Activated T-helper 17 cell treated with anti-CD3 and anti-CD28 coated beads, Interleukin-2, amount 50 U/mL, for 72 hours (primary cell): Measurements from ENCODE around the gene HOXC11. TPM values are rescaled to one million over a fixed set of nuclear protein-coding genes. Genes with fewer than 3 reads are reported as not detected.

Experiments
- ATAC-seq: fragments of 150-1000 bp; cut with Tn5 transposase; replicated peaks from 2 replicates; pipeline ENCODE4 v1.10.0; 2021; ENCODE audit warnings: mild to moderate bottlenecking, moderate library complexity
- H3K27ac Mint-ChIP-seq: one replicate; pipeline ENCODE4 v1.8.0; 2022; ENCODE audit warnings: mixed read lengths
- H3K27me3 Mint-ChIP-seq: one replicate; pipeline ENCODE4 v1.8.0; 2022; ENCODE audit warnings: mixed read lengths
- H3K36me3 Mint-ChIP-seq: one replicate; pipeline ENCODE4 v1.8.0; 2022; ENCODE audit warnings: low read depth, mild to moderate bottlenecking, mixed read lengths
- H3K4me1 Mint-ChIP-seq: one replicate; pipeline ENCODE4 v1.8.0; 2022; ENCODE audit warnings: mixed read lengths
- H3K4me3 Mint-ChIP-seq: one replicate; pipeline ENCODE4 v1.8.0; 2022; ENCODE audit warnings: mild to moderate bottlenecking, mixed read lengths
- H3K9me3 Mint-ChIP-seq: one replicate; pipeline ENCODE4 v1.8.0; 2022; ENCODE audit warnings: mixed read lengths
- total RNA-seq, 2 donors: library from RNA; stranded (reverse); gene quantifications; one replicate each; pipeline ENCODE4 v1.2.3, GENCODE V29; 2022

Gene HOXC11
- total RNA-seq, 2 donors from 2014 or later, result not detected

- no peak overlapping the region for H3K4me3 Mint-ChIP-seq
- H3K27me3 Mint-ChIP-seq, result peaks cover 79% of the 10 kb centered on the region
- H3K4me1 Mint-ChIP-seq, result peaks cover 17% of the 10 kb centered on the region
- ATAC-seq, result no peak
- peaks cover 23% of the 10 kb centered on the region for H3K36me3 Mint-ChIP-seq
- no peak overlapping the region for H3K27ac Mint-ChIP-seq
- no peaks in the 10 kb centered on the region for H3K9me3 Mint-ChIP-seq
Measured at GRCh38 chr12:53988541-53989226, 15.8 kb downstream of the HOXC11 start.

DNA sequence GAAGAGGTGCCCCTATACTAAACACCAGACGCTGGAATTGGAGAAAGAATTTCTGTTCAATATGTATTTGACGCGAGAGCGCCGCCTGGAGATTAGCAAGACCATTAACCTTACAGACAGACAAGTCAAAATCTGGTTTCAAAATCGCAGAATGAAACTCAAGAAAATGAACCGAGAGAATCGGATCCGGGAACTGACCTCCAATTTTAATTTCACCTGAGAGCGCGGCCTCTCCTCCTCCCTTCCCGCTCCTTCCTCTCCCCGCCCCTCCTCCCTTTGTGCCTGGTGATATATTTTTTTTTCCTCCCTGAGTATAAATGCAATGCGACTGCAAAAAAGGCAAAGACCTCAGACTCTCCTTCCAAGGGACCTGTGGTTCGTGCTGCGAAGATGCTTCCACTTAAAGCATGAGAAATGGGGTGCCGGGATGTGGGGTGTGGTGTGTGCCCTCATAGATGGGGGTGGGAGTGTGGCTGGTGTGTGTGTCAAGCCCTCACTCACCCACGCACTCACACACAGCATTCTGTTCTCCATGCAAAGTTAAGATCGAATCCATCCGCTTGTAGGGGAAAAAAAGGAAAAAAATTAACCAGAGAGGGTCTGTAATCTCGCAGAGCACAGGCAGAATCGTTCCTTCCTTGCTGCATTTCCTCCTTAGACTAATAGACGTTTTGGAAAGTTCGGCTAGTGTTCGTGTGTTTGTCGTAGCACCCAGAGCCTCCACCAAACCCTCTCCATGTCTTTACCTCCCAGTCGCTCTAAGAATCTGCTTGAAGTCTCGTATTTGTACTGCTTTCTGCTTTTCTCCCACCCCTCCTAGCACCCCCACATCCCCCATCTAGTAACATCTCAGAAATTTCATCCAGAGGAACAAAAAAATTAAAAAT lies 16.5 kb downstream of the HOXC11 start:
- Mint-ChIP-seq H3K27me3 (peaks cover 81% of the 10 kb centered on the region), H3K4me3 (peak overlapping the region; percentile 21), H3K27ac (no peak overlapping the region), H3K9me3 (no peaks in the 10 kb centered on the region), H3K4me1 (peaks cover 17% of the 10 kb centered on the region), H3K36me3 (peaks cover 28% of the 10 kb centered on the region)
- ATAC-seq, result no peak

DNA sequence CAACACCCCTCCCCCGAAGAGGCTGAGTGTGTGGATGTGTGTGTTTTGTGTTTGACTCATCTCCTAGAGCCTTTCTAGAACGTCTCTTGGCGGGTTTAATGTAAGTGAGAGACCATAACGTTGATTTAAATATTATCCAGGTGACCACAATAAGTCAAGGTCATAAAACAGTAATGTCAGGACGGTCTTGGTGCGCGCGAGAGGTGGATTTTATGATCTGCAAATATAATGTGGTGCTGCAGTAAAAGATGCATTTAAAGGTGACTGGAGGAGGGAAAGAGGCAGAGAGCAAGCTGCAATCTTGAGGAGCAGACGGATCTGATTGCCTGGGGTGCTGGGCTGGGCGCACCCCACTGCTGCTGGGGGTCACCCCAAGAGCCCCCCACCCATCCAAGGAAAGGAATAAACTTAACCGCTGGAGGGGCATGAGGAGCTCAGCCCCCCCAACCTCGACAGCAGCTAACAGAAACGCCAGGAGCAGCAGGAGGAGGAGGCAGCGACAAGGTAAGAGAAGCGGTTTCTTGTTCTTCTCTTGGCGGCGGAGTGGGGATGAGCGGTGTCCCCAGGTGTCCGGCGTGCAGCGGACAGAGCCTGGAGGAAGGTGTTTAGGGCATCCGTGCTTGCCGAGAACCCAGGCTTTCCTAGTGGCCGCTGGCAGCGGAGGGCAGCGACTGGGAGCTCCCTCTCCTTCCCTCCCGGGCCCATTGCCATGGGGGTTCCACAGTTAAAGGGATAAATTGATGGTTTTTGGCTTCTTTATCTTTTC lies 17.6 kb downstream of the HOXC11 start:
- H3K4me3 Mint-ChIP-seq, result no peak overlapping the region
- no peaks in the 10 kb centered on the region for H3K9me3 Mint-ChIP-seq
- peaks cover 18% of the 10 kb centered on the region for H3K36me3 Mint-ChIP-seq
- no peak for ATAC-seq
- no peak overlapping the region for H3K27ac Mint-ChIP-seq
- peaks cover 20% of the 10 kb centered on the region for H3K4me1 Mint-ChIP-seq
- peaks cover 82% of the 10 kb centered on the region for H3K27me3 Mint-ChIP-seq

- peaks cover 20% of the 10 kb centered on the region for H3K4me1 Mint-ChIP-seq
- peaks cover 86% of the 10 kb centered on the region for H3K27me3 Mint-ChIP-seq
- H3K4me3 Mint-ChIP-seq, result no peak overlapping the region
- ATAC-seq, result no peak
- no peak overlapping the region for H3K27ac Mint-ChIP-seq
- H3K9me3 Mint-ChIP-seq, result no peaks in the 10 kb centered on the region
- H3K36me3 Mint-ChIP-seq, result peaks cover 15% of the 10 kb centered on the region
Measured at GRCh38 chr12:53991077-53991460, 18.1 kb downstream of the HOXC11 start.

DNA sequence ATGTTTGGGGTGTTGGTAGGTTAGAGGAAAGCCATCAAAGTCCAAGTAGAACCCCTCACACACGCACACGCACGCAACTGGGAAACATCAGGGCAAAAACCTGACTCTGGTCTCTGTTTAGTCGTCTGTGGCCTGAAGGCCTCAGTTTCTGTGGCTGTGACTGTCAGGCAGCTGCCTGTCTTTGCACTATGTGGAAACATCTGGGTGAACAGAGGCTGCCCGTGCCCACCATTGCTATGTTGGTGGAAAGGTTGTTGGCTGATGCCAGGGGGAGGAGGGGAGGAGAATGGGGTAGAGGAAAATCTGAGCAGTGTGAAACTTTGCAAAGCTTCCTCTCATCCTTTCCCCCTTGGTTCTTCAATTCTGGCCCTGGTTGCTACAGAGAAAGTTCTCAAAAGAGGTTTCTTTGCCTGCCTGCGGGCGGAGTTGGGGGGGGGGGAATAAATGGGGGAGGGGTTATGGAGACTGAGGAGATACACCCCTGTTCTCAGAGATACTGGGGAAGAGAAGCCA lies 19.5 kb downstream of the HOXC11 start:
- peaks cover 22% of the 10 kb centered on the region for H3K4me1 Mint-ChIP-seq
- no peaks in the 10 kb centered on the region for H3K9me3 Mint-ChIP-seq

DNA sequence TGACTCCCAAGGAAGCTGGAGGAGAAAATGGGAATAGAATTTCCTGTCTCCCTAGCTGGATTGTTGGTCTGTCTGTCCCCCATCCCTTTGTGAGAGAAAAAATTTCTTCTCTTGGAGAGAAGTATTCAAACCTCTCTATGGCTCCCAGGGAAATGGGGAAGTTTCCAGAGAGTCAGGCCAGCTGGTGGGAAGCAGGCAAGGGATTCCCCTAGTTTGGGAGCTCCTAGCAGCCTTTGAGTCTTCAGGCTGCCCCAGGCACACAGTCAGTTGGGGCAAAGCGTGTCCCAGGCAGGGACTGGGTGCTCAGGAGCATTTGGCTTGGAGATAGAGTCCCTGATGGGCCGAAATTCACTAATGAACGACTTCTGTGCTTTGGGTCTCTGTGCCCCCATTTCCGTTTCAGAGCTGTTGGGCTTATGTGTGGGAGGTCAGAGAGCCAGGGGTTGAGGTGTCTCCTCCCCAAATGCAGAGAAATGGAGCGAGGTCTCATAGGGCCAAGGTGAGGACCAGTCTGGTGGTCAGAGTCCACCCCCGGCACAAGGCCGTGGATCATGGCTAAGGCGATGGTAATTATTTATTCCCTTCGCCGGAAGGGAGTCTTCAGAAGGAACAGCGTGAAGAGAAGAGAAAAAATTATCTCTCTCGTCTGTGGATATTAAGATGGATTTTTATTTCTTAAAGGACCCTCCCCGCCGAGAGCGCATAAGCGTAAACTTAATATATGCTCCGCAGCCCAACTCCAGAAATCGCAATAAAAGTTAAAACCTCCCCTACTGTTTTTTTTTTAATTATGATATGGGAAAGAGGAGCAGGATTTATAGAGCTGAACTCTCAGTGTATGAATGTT lies 20.5 kb downstream of the HOXC11 start:
- Mint-ChIP-seq H3K4me3 (peak overlapping the region; percentile 52), H3K4me1 (peaks cover 25% of the 10 kb centered on the region), H3K36me3 (peaks cover 15% of the 10 kb centered on the region), H3K27ac (no peak overlapping the region), H3K9me3 (no peaks in the 10 kb centered on the region), H3K27me3 (peaks cover 83% of the 10 kb centered on the region)
- ATAC-seq, result no peak

More for the DNA sequence above, 19.5 kb downstream of the HOXC11 start:
- H3K27me3 Mint-ChIP-seq, result peaks cover 82% of the 10 kb centered on the region
- H3K36me3 Mint-ChIP-seq, result peaks cover 15% of the 10 kb centered on the region
- no peak overlapping the region for H3K4me3 Mint-ChIP-seq
- no peak overlapping the region for H3K27ac Mint-ChIP-seq
- no peak for ATAC-seq

DNA sequence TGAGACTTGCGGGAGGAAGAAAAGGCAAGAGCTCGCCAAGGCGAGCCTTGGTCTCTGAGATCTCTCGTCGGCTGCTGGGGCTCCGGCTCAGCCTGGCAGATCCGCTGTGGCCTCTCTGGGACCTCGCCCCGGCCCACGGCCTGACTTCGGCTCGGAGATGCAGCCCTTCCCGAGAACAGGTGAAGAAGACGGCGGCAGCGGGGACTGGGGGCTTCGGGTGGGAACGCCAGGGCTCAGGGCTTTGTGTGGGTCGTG lies 21.0 kb downstream of the HOXC11 start:
- H3K27ac Mint-ChIP-seq, result no peak overlapping the region
- peaks cover 83% of the 10 kb centered on the region for H3K27me3 Mint-ChIP-seq
- no peak for ATAC-seq
- H3K9me3 Mint-ChIP-seq, result no peaks in the 10 kb centered on the region
- H3K4me1 Mint-ChIP-seq, result peaks cover 23% of the 10 kb centered on the region
- peaks cover 15% of the 10 kb centered on the region for H3K36me3 Mint-ChIP-seq
- H3K4me3 Mint-ChIP-seq, result peak overlapping the region; percentile 52

DNA sequence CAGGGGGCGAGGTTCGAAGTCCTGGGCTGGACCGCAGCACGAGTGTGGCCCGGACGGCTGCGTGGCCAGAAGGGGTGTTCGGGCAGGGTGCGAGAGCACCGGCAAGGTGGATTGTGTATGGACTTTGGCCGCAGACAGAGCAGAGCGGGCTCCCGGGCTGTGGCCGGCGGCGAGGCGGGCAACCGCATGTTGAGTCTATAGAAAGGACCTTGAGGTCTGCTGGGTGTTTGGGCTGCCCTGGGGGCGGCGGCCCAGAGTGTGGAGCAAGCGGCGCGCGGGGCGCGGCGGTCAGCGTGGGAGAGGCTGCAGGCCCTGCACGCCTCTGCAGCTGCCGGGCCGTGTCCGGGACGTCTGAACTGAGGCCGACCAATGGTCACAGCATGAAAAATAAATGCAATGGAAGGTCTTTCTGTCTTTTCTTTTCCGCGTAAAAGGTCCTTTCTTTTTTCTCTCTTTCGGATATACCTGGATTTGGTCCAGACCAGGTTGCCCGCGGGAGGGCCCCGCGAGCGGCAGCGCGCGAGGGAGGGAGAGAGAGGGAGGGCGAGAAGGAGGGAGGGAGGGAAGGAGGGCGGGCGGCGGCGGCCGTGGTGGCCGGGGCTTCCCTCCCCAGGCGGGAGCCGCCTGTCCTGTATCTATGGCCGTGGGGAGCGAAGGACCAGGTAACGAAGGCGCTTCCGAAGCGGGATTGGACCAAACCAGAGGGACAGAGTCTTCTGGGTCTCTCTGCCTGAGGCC lies 21.5 kb downstream of the HOXC11 start:
- Mint-ChIP-seq H3K27me3 (peaks cover 81% of the 10 kb centered on the region), H3K36me3 (peaks cover 15% of the 10 kb centered on the region), H3K9me3 (no peaks in the 10 kb centered on the region), H3K27ac (no peak overlapping the region), H3K4me3 (peak overlapping the region; percentile 80), H3K4me1 (peaks cover 18% of the 10 kb centered on the region)
- ATAC-seq, result no peak

DNA sequence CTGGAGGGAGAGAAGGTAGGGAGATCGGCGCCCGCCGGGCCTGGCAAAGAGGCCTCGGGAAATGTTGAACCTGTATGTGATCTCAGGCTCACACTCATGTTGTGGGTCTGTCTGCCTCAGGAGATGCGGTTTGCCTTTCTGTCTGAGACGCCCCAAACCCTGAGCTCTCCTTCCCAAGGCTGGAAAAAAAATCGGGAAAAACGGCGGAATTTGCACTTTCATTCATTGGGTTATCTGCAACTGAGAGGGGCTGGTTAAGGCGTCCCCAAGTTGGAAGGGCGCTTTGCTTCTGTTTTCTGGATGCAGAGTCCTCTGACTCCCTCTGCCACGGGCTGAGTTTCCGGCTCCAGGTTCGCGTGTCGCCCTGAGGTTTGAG lies 22.1 kb downstream of the HOXC11 start:
- peak overlapping the region; percentile 80 for H3K4me3 Mint-ChIP-seq
- peak; percentile 29 for ATAC-seq
- no peak overlapping the region for H3K27ac Mint-ChIP-seq
- H3K4me1 Mint-ChIP-seq, result peaks cover 15% of the 10 kb centered on the region
- no peaks in the 10 kb centered on the region for H3K9me3 Mint-ChIP-seq
- peaks cover 15% of the 10 kb centered on the region for H3K36me3 Mint-ChIP-seq
- H3K27me3 Mint-ChIP-seq, result peaks cover 80% of the 10 kb centered on the region

GRCh38 chr12:53995378-53996239 lies 22.7 kb downstream of the HOXC11 start:
- H3K27me3 Mint-ChIP-seq, result peaks cover 74% of the 10 kb centered on the region
- H3K9me3 Mint-ChIP-seq, result no peaks in the 10 kb centered on the region
- no peak overlapping the region for H3K27ac Mint-ChIP-seq
- peaks cover 8% of the 10 kb centered on the region for H3K4me1 Mint-ChIP-seq
- H3K4me3 Mint-ChIP-seq, result peak overlapping the region; percentile 80
- H3K36me3 Mint-ChIP-seq, result peaks cover 9% of the 10 kb centered on the region
- peak; percentile 53 for ATAC-seq

DNA sequence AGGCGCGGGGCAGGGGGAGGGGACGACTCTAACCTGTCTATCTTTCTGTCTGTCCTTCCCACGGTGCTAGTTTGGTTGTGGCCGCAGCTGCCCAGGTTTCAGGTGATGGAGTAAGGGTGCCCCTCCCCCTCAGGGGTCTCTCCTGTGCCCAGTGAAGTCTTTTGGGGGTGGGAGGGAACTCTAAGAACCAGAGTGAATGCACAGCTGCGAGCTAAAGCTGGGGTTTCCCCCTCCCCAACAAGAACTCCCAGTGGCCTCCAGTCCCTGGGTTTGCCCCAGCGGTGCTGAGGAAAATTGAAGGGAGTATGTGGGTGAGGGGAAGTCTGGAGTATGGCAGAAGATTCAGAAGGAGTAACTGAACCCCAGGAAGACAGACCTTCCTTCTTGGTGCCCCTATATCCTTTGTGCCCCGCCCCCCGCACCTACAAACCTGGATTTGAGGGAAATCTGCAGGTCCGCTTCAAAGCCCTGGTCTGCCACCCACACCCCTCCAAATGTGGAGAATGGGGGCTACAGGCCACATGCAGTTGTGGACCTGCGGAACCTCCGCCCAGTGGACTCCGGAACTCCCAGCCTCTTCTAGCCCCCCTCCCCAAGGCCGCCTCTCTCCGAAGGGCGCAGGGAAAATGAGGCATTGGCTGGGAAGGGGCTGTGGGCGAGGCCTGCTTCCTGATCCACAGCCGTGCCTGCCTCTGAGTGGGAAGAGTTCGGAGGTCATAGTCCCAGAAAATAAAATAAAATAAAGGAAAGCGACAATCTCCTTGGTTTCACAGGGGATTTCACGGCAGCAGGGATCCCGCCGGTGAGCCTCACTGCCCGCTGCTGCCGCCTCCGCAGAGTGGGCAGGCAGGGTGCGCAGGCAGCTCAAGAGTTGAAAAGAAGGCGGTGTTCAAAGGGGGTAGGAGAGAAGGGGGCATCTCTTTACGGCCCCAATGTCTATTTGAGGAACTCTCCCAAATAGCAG lies 23.6 kb downstream of the HOXC11 start:
- Mint-ChIP-seq H3K4me1 (peaks cover 8% of the 10 kb centered on the region), H3K27me3 (peaks cover 74% of the 10 kb centered on the region), H3K9me3 (no peaks in the 10 kb centered on the region), H3K36me3 (peaks cover 9% of the 10 kb centered on the region), H3K27ac (no peak overlapping the region), H3K4me3 (peak overlapping the region; percentile 80)
- ATAC-seq, result peak; percentile 9
